ENCODE data around the gene PRR5L.

PRR5L gene

DNA sequence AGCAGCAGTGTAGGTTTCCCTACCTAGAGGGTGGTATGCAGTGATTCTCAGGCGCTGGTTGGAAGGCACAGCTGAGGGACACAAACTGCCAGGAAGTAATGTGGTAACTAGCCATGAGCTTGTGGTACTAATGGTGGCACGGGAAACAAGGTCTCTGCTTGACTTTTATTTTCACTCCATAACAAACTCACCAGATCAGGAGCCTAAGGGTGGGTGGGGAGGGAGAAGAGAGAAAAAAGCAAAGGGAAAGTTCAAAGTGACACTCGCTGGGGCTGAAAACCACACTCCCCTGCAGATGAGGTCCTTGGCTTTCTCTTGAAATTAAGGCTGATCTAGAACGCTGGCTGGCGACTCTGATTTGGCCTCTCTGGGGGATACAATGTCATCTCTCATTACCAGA, 192.0 kb downstream of the PRR5L start:
- Histone ChIP-seq H3K36me3 (ENCODE audit: insufficient read depth, insufficient read length, low read length) (peaks cover 85% of the 10 kb centered on the region), H3K4me1 (ENCODE audit: insufficient read depth, insufficient read length) (no peaks in the 10 kb centered on the region), H3K9me3 (ENCODE audit: insufficient read depth, low read length) (no peaks in the 10 kb centered on the region; the same call in 1 of the 2 replicates), H3K27me3 (ENCODE audit: insufficient read depth, insufficient read length) (no peaks in the 10 kb centered on the region), H3K4me3 (ENCODE audit: insufficient read length, low read depth) (no peak overlapping the region), H3K9ac (ENCODE audit: insufficient read length, low read depth) (no peak overlapping the region)
- DNase-seq (ENCODE audit: low read depth, low spot score): no peak
- TF ChIP-seq SUZ12 (IDR thresholded peaks at IDR 0.05; ENCODE audit: extremely low read depth, insufficient read depth, insufficient read length) (no peak), YY1 (IDR thresholded peaks at IDR 0.05; ENCODE audit: insufficient read depth, insufficient read length) (no peak), ZNF274 (IDR thresholded peaks at IDR 0.05; ENCODE audit: low read depth, low read length) (no peak)

- H3K9ac ChIP-seq (ENCODE audit: insufficient read length, low read depth): no peak overlapping the region
These were observed 194.1 kb downstream of the PRR5L start for GRCh38 chr11:36490026-36490806.

DNA sequence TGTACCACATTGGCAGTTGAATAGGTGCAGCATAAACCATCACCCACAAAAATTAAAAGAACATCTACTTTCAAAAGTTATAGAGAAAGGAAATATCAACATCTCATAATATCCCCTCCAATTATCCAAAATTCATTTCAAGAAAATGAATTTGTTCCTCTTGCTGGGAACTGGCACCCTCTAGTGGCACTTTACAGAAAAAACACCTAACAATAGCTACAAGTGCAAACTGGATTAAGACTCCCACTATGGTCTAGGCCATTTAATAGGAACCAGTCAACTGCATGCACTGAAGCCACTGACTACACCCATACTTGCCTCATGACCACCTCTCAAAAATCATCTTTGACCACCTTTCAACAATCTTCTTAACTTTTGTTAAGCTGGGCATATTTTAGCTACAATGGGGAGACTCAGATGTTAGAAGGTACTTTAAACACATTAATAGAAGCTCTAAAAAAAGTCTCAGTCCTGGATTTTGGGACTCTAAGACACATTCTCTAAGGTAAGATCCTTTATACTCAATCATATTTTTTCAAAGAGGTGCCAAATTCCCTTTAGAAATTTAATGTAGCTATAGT, 196.7 kb downstream of the PRR5L start:
- peaks cover 96% of the 10 kb centered on the region for H3K36me3 ChIP-seq (ENCODE audit: insufficient read depth, insufficient read length, low read length)
- no peak for TF ChIP-seq SUZ12 (IDR thresholded peaks at IDR 0.05; ENCODE audit: extremely low read depth, insufficient read depth, insufficient read length)
- no peak overlapping the region for H3K9ac ChIP-seq (ENCODE audit: insufficient read length, low read depth)
- H3K9me3 ChIP-seq (ENCODE audit: insufficient read depth, low read length): no peaks in the 10 kb centered on the region
- no peak for DNase-seq (ENCODE audit: low read depth, low spot score)
- H3K4me3 ChIP-seq (ENCODE audit: insufficient read length, low read depth): no peak overlapping the region
- H3K4me1 ChIP-seq (ENCODE audit: insufficient read depth, insufficient read length): no peaks in the 10 kb centered on the region
- no peaks in the 10 kb centered on the region for H3K27me3 ChIP-seq (ENCODE audit: insufficient read depth, insufficient read length)

More at GRCh38 chr11:36490026-36490806, 194.1 kb downstream of the PRR5L start:
- Histone ChIP-seq H3K9me3 (ENCODE audit: insufficient read depth, low read length) (no peaks in the 10 kb centered on the region), H3K27me3 (ENCODE audit: insufficient read depth, insufficient read length) (no peaks in the 10 kb centered on the region), H3K4me3 (ENCODE audit: insufficient read length, low read depth) (no peak overlapping the region), H3K4me1 (ENCODE audit: insufficient read depth, insufficient read length) (no peaks in the 10 kb centered on the region), H3K36me3 (ENCODE audit: insufficient read depth, insufficient read length, low read length) (peaks cover 93% of the 10 kb centered on the region)
- DNase-seq (ENCODE audit: low read depth, low spot score): no peak
- no peak for TF ChIP-seq SUZ12 (IDR thresholded peaks at IDR 0.05; ENCODE audit: extremely low read depth, insufficient read depth, insufficient read length)
- TF ChIP-seq YY1 (IDR thresholded peaks at IDR 0.05; ENCODE audit: insufficient read depth, insufficient read length): no peak
- TF ChIP-seq ZNF274 (IDR thresholded peaks at IDR 0.05; ENCODE audit: low read depth, low read length): no peak

DNA sequence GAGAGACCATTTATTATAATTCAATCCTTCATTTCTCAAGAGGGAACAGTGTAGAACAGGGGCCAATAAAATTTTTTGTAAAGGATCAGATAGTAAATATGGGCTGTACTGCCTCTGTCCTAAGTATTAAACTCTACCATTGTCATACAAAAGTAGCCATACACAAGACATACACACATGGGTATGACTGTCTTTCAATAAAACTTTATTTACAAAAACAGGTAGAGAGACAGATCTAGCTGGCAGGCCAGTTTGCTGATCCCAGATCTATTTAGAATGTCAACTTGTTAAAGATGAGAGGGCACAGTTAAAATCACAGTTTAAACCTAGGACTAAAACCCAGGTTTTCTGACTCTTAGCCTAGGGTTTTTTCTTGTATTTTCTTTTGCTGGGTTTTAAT, 197.2 kb downstream of the PRR5L start:
- no peak for DNase-seq (ENCODE audit: low read depth, low spot score)
- H3K9me3 ChIP-seq (ENCODE audit: insufficient read depth, low read length): no peaks in the 10 kb centered on the region
- H3K4me3 ChIP-seq (ENCODE audit: insufficient read length, low read depth): no peak overlapping the region
- no peak overlapping the region for H3K9ac ChIP-seq (ENCODE audit: insufficient read length, low read depth)
- H3K36me3 ChIP-seq (ENCODE audit: insufficient read depth, insufficient read length, low read length): peaks cover 95% of the 10 kb centered on the region
- H3K4me1 ChIP-seq (ENCODE audit: insufficient read depth, insufficient read length): no peaks in the 10 kb centered on the region
- no peak for TF ChIP-seq ZNF274 (IDR thresholded peaks at IDR 0.05; ENCODE audit: low read depth, low read length)
- TF ChIP-seq YY1 (IDR thresholded peaks at IDR 0.05; ENCODE audit: insufficient read depth, insufficient read length): no peak
- TF ChIP-seq SUZ12 (IDR thresholded peaks at IDR 0.05; ENCODE audit: extremely low read depth, insufficient read depth, insufficient read length): no peak
- no peaks in the 10 kb centered on the region for H3K27me3 ChIP-seq (ENCODE audit: insufficient read depth, insufficient read length)

GRCh38 chr11:36498721-36499120, 202.6 kb downstream of the PRR5L start:
- Histone ChIP-seq H3K9me3 (ENCODE audit: insufficient read depth, low read length) (no peaks in the 10 kb centered on the region), H3K27me3 (ENCODE audit: insufficient read depth, insufficient read length) (no peaks in the 10 kb centered on the region), H3K4me1 (ENCODE audit: insufficient read depth, insufficient read length) (no peaks in the 10 kb centered on the region), H3K9ac (ENCODE audit: insufficient read length, low read depth) (no peak overlapping the region), H3K4me3 (ENCODE audit: insufficient read length, low read depth) (no peak overlapping the region), H3K36me3 (ENCODE audit: insufficient read depth, insufficient read length, low read length) (peaks cover 71% of the 10 kb centered on the region)
- DNase-seq (ENCODE audit: low read depth, low spot score): no peak
- no peak for TF ChIP-seq ZNF274 (IDR thresholded peaks at IDR 0.05; ENCODE audit: low read depth, low read length)

- TF ChIP-seq SUZ12 (IDR thresholded peaks at IDR 0.05; ENCODE audit: extremely low read depth, insufficient read depth, insufficient read length) (no peak), ZNF274 (IDR thresholded peaks at IDR 0.05; ENCODE audit: low read depth, low read length) (no peak), YY1 (IDR thresholded peaks at IDR 0.05; ENCODE audit: insufficient read depth, insufficient read length) (no peak)
- H3K4me3 ChIP-seq (ENCODE audit: insufficient read length, low read depth): no peak overlapping the region
- no peak for DNase-seq (ENCODE audit: low read depth, low spot score)
- no peaks in the 10 kb centered on the region for H3K9me3 ChIP-seq (ENCODE audit: insufficient read depth, low read length)
- no peak overlapping the region for H3K9ac ChIP-seq (ENCODE audit: insufficient read length, low read depth)
- H3K4me1 ChIP-seq (ENCODE audit: insufficient read depth, insufficient read length): no peaks in the 10 kb centered on the region
- H3K36me3 ChIP-seq (ENCODE audit: insufficient read depth, insufficient read length, low read length): peaks cover 70% of the 10 kb centered on the region
- H3K27me3 ChIP-seq (ENCODE audit: insufficient read depth, insufficient read length): no peaks in the 10 kb centered on the region
These were observed 203.2 kb downstream of the PRR5L start for GRCh38 chr11:36499315-36499714.

- Histone ChIP-seq H3K36me3 (ENCODE audit: insufficient read depth, insufficient read length, low read length) (peaks cover 64% of the 10 kb centered on the region), H3K9me3 (ENCODE audit: insufficient read depth, low read length) (no peaks in the 10 kb centered on the region), H3K9ac (ENCODE audit: insufficient read length, low read depth) (no peak overlapping the region), H3K27me3 (ENCODE audit: insufficient read depth, insufficient read length) (no peaks in the 10 kb centered on the region), H3K4me1 (ENCODE audit: insufficient read depth, insufficient read length) (no peaks in the 10 kb centered on the region), H3K4me3 (ENCODE audit: insufficient read length, low read depth) (no peak overlapping the region)
- DNase-seq (ENCODE audit: low read depth, low spot score): no peak
- TF ChIP-seq YY1 (IDR thresholded peaks at IDR 0.05; ENCODE audit: insufficient read depth, insufficient read length) (no peak), ZNF274 (IDR thresholded peaks at IDR 0.05; ENCODE audit: low read depth, low read length) (no peak), SUZ12 (IDR thresholded peaks at IDR 0.05; ENCODE audit: extremely low read depth, insufficient read depth, insufficient read length) (no peak)
These were observed 204.2 kb downstream of the PRR5L start for GRCh38 chr11:36500315-36500721.

Measured in NT2/D1 (cell line).